Hepatocyte (in vitro differentiated cells): ENCODE results near the gene NAA80.

Experiments used
- CTCF ChIP-seq: fragments of 200-600 bp; sonication (generic); IDR thresholded peaks from 2 replicates; pipeline ENCODE4 v1.5.1; 2016; ENCODE audit warnings: antibody characterized with exemption, mild to moderate bottlenecking; ENCODE audit not compliant: poor library complexity
- EZH2 ChIP-seq: fragments of 200-600 bp; sonication (generic); IDR thresholded peaks from 2 replicates; pipeline ENCODE4 v1.6.1; 2016; ENCODE audit warnings: antibody characterized with exemption, mild to moderate bottlenecking, borderline replicate concordance
- EZH2phosphoT487 ChIP-seq: fragments of 200-600 bp; sonication (generic); IDR thresholded peaks from one replicate; pipeline ENCODE4 v1.6.1; 2018; ENCODE audit warnings: antibody characterized with exemption, mild to moderate bottlenecking, low read depth, moderate library complexity; ENCODE audit not compliant: unreplicated experiment, severe bottlenecking

- TF ChIP-seq EZH2 (no peak), CTCF (no peak), EZH2phosphoT487 (no peak)
Measured at GRCh38 chr3:50294089-50294488, 5.1 kb downstream of the NAA80 start.
